WTC11 (cell line): ENCODE data around the gene AMACR. TPM values are rescaled to one million over a fixed set of nuclear protein-coding genes. Genes with fewer than 3 reads are reported as not detected.

ENCODE experiments used
- ATAC-seq: fragments of 200-7000 bp; cut with Tn5 transposase; 2 replicates; pipeline ENCODE4 v1.10.0; 2021; ENCODE audit warnings: mild to moderate bottlenecking, moderate library complexity
- CTCF ChIA-PET: fragments of 300-600 bp; sonication (Branson Sonifier 250); formaldehyde crosslinking; loops from one replicate; lab custom pipeline; 2021; ENCODE audit warnings: antibody characterized with exemption; lab: Charles Lee
- POLR2A ChIA-PET: fragments of 350-600 bp; sonication (Branson Sonifier 250); formaldehyde crosslinking; loops from one replicate; lab custom pipeline; 2021; ENCODE audit warnings: antibody characterized with exemption; lab: Charles Lee
- DNase-seq: peaks from one replicate; pipeline ENCODE4 v3.0.0; 2021; ENCODE audit warnings: low spot score
- H3K27ac Mint-ChIP-seq: 2 replicates; pipeline ENCODE4 v1.8.0; 2021; ENCODE audit warnings: mixed read lengths
- H3K27me3 Mint-ChIP-seq: 2 replicates; pipeline ENCODE4 v1.8.0; 2021; ENCODE audit warnings: low read depth, mild to moderate bottlenecking, moderate library complexity, mixed read lengths
- H3K36me3 Mint-ChIP-seq: 2 replicates; pipeline ENCODE4 v1.8.0; 2021; ENCODE audit warnings: mixed read lengths
- H3K4me1 Mint-ChIP-seq: 2 replicates; pipeline ENCODE4 v1.8.0; 2022; ENCODE audit warnings: mixed read lengths
- H3K4me3 Mint-ChIP-seq: 2 replicates; pipeline ENCODE4 v1.8.0; 2021; ENCODE audit warnings: mild to moderate bottlenecking, moderate library complexity, mixed read lengths
- H3K9me3 Mint-ChIP-seq: 2 replicates; pipeline ENCODE4 v1.8.0; 2021; ENCODE audit warnings: mixed read lengths
- CBFB ChIP-seq: sonication (generic); formaldehyde crosslinking; IDR thresholded peaks from 2 replicates; pipeline ENCODE4 v1.8.1; 2022; ENCODE audit warnings: mild to moderate bottlenecking, low read depth, missing genetic modification reagents
- CREB1 ChIP-seq: sonication (generic); formaldehyde crosslinking; IDR thresholded peaks from 2 replicates; pipeline ENCODE4 v1.8.0; 2023; ENCODE audit warnings: mild to moderate bottlenecking, missing genetic modification reagents
- CREM ChIP-seq: sonication (generic); formaldehyde crosslinking; IDR thresholded peaks from 2 replicates; pipeline ENCODE4 v1.8.1; 2022; ENCODE audit warnings: mild to moderate bottlenecking, missing genetic modification reagents, moderate library complexity
- ETV6 ChIP-seq: sonication (generic); formaldehyde crosslinking; IDR thresholded peaks from 2 replicates; pipeline ENCODE4 v1.8.1; 2022; ENCODE audit warnings: mild to moderate bottlenecking, missing genetic modification reagents
- FOXJ3 ChIP-seq: sonication (generic); formaldehyde crosslinking; IDR thresholded peaks from 2 replicates; pipeline ENCODE4 v1.9.0; 2021; ENCODE audit warnings: missing genetic modification reagents, mild to moderate bottlenecking, borderline replicate concordance
- GRHL2 ChIP-seq: fragments of 250-450 bp; sonication (Bioruptor Pico); IDR thresholded peaks from 2 replicates; pipeline ENCODE4 v1.8.0; 2022; ENCODE audit warnings: mild to moderate bottlenecking, moderate library complexity; ENCODE audit not compliant: insufficient replicate concordance, severe bottlenecking
- KAT7 ChIP-seq: sonication (generic); formaldehyde crosslinking; IDR thresholded peaks from 2 replicates; pipeline ENCODE4 v1.8.1; 2023; ENCODE audit warnings: missing genetic modification reagents, mild to moderate bottlenecking, borderline replicate concordance
- MXD4 ChIP-seq: fragments of 250-450 bp; sonication (Bioruptor Pico); IDR thresholded peaks from 2 replicates; pipeline ENCODE4 v1.8.0; 2021; ENCODE audit warnings: mild to moderate bottlenecking, moderate library complexity, borderline replicate concordance
- NFATC4 ChIP-seq: fragments of 250-450 bp; sonication (Bioruptor Pico); IDR thresholded peaks from 2 replicates; pipeline ENCODE4 v1.9.0; 2021; ENCODE audit warnings: mild to moderate bottlenecking
- NFE2L1 ChIP-seq: sonication (generic); formaldehyde crosslinking; IDR thresholded peaks from 2 replicates; pipeline ENCODE4 v1.8.1; 2023; ENCODE audit warnings: missing genetic modification reagents
- RORB ChIP-seq: fragments of 250-450 bp; sonication (Bioruptor Pico); IDR thresholded peaks from 2 replicates; pipeline ENCODE4 v1.9.0; 2021; ENCODE audit warnings: mild to moderate bottlenecking
- SOX15 ChIP-seq: fragments of 250-450 bp; sonication (Bioruptor Pico); IDR thresholded peaks from 2 replicates; pipeline ENCODE4 v1.9.0; 2021; ENCODE audit warnings: mild to moderate bottlenecking
- ZBTB21 ChIP-seq: sonication (generic); formaldehyde crosslinking; IDR thresholded peaks from 2 replicates; pipeline ENCODE4 v1.8.1; 2023; ENCODE audit warnings: mild to moderate bottlenecking, missing genetic modification reagents, borderline replicate concordance
- ZNF121 ChIP-seq: sonication (generic); formaldehyde crosslinking; IDR thresholded peaks from 2 replicates; pipeline ENCODE4 v1.8.0; 2023; ENCODE audit warnings: missing genetic modification reagents
- ZNF219 ChIP-seq: sonication (generic); formaldehyde crosslinking; IDR thresholded peaks from 2 replicates; pipeline ENCODE4 v1.8.0; 2023; ENCODE audit warnings: missing genetic modification reagents, mild to moderate bottlenecking, borderline replicate concordance
- ZNF232 ChIP-seq: sonication (generic); formaldehyde crosslinking; IDR thresholded peaks from 2 replicates; pipeline ENCODE4 v1.8.0; 2022; ENCODE audit warnings: mild to moderate bottlenecking, missing genetic modification reagents
- ZNF416 ChIP-seq: fragments of 250-450 bp; sonication (Bioruptor Pico); IDR thresholded peaks from 2 replicates; pipeline ENCODE4 v1.9.0; 2021; ENCODE audit warnings: mild to moderate bottlenecking, inconsistent platforms
- ZNF423 ChIP-seq: fragments of 250-450 bp; sonication (Bioruptor Pico); IDR thresholded peaks from 2 replicates; pipeline ENCODE4 v2.1.2; 2022; ENCODE audit warnings: mild to moderate bottlenecking, moderate library complexity
- ZNF671 ChIP-seq: fragments of 250-450 bp; sonication (Bioruptor Pico); IDR thresholded peaks from 2 replicates; pipeline ENCODE4 v1.8.0; 2021; ENCODE audit warnings: mild to moderate bottlenecking
- total RNA-seq: library from RNA; stranded (reverse); gene quantifications from 3 replicates; pipeline ENCODE4 v1.2.3, GENCODE V29; 2021
- TF ChIP-seq, protein P1 (sequence below): fragments of 250-450 bp; sonication (Bioruptor Pico); IDR thresholded peaks from 2 replicates; pipeline ENCODE4 v1.9.0; 2021; ENCODE audit warnings: moderate library complexity, mild to moderate bottlenecking, inconsistent platforms, borderline replicate concordance
- TF ChIP-seq, protein P2 (sequence below): sonication (generic); formaldehyde crosslinking; IDR thresholded peaks from 2 replicates; pipeline ENCODE4 v1.8.1; 2022; ENCODE audit warnings: low read depth, missing genetic modification reagents, borderline replicate concordance
- TF ChIP-seq, protein P3 (sequence below): sonication (generic); formaldehyde crosslinking; IDR thresholded peaks from 2 replicates; pipeline ENCODE4 v1.8.0; 2022; ENCODE audit warnings: mild to moderate bottlenecking, missing genetic modification reagents
- TF ChIP-seq, protein P4 (sequence below): sonication (generic); formaldehyde crosslinking; conservative IDR thresholded peaks from 2 replicates; pipeline ENCODE4 v1.8.1; 2022; ENCODE audit warnings: mild to moderate bottlenecking, missing genetic modification reagents
- TF ChIP-seq, protein P5 (sequence below): fragments of 250-450 bp; sonication (Bioruptor Pico); IDR thresholded peaks from 2 replicates; pipeline ENCODE4 v1.9.0; 2021; ENCODE audit warnings: mild to moderate bottlenecking, borderline replicate concordance
- TF ChIP-seq, protein P6 (sequence below): sonication (generic); formaldehyde crosslinking; IDR thresholded peaks from 2 replicates; pipeline ENCODE4 v1.8.1; 2022; ENCODE audit warnings: mild to moderate bottlenecking, missing genetic modification reagents, moderate library complexity, borderline replicate concordance
- TF ChIP-seq, protein P7 (sequence below): sonication (generic); formaldehyde crosslinking; IDR thresholded peaks from 2 replicates; pipeline ENCODE4 v1.8.0; 2022; ENCODE audit warnings: mild to moderate bottlenecking, missing genetic modification reagents
- TF ChIP-seq, protein P8 (sequence below): sonication (generic); formaldehyde crosslinking; IDR thresholded peaks from 2 replicates; pipeline ENCODE4 v1.8.1; 2023; ENCODE audit warnings: mild to moderate bottlenecking, missing genetic modification reagents, moderate library complexity

The AMACR gene
- total RNA-seq, 1 experiment from 2014 or later: 11.9 TPM

DNA sequence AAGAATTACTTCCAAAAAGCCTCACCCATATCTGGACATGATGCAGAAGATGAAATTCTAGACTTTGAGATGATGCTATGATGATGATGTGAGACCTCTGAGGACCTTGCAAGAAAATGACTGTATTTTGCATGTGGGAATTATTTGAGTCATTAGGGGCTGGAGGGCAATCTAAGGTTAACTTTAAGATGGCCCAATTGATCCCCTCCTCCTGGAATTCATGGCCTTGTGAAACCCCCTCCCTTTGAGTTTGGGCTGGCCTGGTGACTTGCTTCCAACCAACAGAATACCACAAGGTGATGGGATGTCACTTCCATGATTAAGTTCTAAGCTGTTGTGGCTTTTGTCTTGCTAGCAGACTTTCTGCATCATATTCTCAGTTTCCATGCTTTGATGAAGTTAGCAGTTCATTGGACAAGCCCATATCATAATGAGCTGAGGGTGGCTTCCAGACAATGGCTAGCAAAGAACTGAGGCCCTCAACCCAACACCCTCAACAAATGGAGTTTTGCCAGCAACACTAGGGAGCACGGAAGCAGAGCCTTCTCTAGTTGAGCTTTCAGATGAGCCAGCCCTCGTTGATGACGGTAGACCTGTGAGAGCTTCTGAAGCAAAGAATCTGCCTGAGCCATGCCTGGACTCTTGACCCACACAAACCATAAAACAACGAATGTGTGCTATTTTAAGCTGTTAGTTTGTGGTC, 7.4 kb upstream of the AMACR start:
- Mint-ChIP-seq H3K36me3 (no peaks in the 10 kb centered on the region), H3K4me3 (no peak overlapping the region), H3K27ac (no peak overlapping the region), H3K9me3 (peaks cover 9% of the 10 kb centered on the region), H3K4me1 (peaks cover 3% of the 10 kb centered on the region), H3K27me3 (no peaks in the 10 kb centered on the region)
- ChIA-PET CTCF (no interaction called here), POLR2A (no interaction called here)
- TF ChIP-seq ZNF121 (CRISPR knock-in tag) (no peak), MXD4 (CRISPR knock-in tag) (no peak), CREM (CRISPR knock-in tag) (no peak), ZNF423 (CRISPR knock-in tag) (no peak), ZNF671 (CRISPR knock-in tag) (no peak), KAT7 (CRISPR knock-in tag) (no peak), FOXJ3 (no peak), ETV6 (CRISPR knock-in tag) (no peak), SOX15 (CRISPR knock-in tag) (no peak), ZNF416 (no peak)
- DNase-seq: no peak
- ATAC-seq: no peak

DNA sequence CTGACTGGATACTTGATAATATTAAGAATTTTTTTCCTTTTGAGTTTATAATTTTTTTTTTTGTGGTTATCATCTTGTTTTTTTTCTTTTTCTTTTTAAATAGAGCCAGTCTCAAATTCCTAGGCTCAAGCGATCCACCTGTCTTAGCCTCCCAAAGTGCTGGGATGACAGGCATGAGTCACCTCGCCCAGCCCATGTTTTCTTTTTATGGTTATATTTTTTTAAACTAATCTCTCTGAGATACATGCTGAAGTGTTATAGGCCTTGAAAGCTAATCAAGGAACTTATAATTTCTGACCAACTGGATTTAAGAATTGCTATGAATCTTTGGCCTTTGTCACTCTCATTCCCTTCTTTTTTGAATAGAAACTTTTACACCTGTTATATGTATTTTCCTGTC, 6.8 kb upstream of the AMACR start:
- no peaks in the 10 kb centered on the region for H3K27me3 Mint-ChIP-seq
- CTCF ChIA-PET: no interaction called here
- H3K4me1 Mint-ChIP-seq: peaks cover 3% of the 10 kb centered on the region
- no peaks in the 10 kb centered on the region for H3K36me3 Mint-ChIP-seq
- POLR2A ChIA-PET: no interaction called here
- TF ChIP-seq, protein P1, sequence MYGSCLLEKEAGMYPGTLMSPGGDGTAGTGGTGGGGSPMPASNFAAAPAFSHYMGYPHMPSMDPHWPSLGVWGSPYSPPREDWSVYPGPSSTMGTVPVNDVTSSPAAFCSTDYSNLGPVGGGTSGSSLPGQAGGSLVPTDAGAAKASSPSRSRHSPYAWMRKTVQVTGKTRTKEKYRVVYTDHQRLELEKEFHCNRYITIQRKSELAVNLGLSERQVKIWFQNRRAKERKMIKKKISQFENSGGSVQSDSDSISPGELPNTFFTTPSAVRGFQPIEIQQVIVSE (CRISPR knock-in tag): no peak
- TF ChIP-seq ETV6 (CRISPR knock-in tag): no peak
- TF ChIP-seq, protein P2, sequence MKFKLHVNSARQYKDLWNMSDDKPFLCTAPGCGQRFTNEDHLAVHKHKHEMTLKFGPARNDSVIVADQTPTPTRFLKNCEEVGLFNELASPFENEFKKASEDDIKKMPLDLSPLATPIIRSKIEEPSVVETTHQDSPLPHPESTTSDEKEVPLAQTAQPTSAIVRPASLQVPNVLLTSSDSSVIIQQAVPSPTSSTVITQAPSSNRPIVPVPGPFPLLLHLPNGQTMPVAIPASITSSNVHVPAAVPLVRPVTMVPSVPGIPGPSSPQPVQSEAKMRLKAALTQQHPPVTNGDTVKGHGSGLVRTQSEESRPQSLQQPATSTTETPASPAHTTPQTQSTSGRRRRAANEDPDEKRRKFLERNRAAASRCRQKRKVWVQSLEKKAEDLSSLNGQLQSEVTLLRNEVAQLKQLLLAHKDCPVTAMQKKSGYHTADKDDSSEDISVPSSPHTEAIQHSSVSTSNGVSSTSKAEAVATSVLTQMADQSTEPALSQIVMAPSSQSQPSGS (CRISPR knock-in tag): no peak
- TF ChIP-seq, protein P3, sequence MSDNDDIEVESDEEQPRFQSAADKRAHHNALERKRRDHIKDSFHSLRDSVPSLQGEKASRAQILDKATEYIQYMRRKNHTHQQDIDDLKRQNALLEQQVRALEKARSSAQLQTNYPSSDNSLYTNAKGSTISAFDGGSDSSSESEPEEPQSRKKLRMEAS: no peak
- TF ChIP-seq, protein P4, sequence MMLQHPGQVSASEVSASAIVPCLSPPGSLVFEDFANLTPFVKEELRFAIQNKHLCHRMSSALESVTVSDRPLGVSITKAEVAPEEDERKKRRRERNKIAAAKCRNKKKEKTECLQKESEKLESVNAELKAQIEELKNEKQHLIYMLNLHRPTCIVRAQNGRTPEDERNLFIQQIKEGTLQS (CRISPR knock-in tag): no peak
- no peak for TF ChIP-seq ZBTB21 (CRISPR knock-in tag)
- TF ChIP-seq, protein P5, sequence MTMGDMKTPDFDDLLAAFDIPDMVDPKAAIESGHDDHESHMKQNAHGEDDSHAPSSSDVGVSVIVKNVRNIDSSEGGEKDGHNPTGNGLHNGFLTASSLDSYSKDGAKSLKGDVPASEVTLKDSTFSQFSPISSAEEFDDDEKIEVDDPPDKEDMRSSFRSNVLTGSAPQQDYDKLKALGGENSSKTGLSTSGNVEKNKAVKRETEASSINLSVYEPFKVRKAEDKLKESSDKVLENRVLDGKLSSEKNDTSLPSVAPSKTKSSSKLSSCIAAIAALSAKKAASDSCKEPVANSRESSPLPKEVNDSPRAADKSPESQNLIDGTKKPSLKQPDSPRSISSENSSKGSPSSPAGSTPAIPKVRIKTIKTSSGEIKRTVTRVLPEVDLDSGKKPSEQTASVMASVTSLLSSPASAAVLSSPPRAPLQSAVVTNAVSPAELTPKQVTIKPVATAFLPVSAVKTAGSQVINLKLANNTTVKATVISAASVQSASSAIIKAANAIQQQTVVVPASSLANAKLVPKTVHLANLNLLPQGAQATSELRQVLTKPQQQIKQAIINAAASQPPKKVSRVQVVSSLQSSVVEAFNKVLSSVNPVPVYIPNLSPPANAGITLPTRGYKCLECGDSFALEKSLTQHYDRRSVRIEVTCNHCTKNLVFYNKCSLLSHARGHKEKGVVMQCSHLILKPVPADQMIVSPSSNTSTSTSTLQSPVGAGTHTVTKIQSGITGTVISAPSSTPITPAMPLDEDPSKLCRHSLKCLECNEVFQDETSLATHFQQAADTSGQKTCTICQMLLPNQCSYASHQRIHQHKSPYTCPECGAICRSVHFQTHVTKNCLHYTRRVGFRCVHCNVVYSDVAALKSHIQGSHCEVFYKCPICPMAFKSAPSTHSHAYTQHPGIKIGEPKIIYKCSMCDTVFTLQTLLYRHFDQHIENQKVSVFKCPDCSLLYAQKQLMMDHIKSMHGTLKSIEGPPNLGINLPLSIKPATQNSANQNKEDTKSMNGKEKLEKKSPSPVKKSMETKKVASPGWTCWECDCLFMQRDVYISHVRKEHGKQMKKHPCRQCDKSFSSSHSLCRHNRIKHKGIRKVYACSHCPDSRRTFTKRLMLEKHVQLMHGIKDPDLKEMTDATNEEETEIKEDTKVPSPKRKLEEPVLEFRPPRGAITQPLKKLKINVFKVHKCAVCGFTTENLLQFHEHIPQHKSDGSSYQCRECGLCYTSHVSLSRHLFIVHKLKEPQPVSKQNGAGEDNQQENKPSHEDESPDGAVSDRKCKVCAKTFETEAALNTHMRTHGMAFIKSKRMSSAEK: no peak
- TF ChIP-seq CREB1 (CRISPR knock-in tag): no peak
- no peak for TF ChIP-seq ZNF232 (CRISPR knock-in tag)
- no peak for TF ChIP-seq CBFB
- TF ChIP-seq NFE2L1 (CRISPR knock-in tag): no peak
- TF ChIP-seq ZNF219 (CRISPR knock-in tag): no peak
- TF ChIP-seq, protein P6, sequence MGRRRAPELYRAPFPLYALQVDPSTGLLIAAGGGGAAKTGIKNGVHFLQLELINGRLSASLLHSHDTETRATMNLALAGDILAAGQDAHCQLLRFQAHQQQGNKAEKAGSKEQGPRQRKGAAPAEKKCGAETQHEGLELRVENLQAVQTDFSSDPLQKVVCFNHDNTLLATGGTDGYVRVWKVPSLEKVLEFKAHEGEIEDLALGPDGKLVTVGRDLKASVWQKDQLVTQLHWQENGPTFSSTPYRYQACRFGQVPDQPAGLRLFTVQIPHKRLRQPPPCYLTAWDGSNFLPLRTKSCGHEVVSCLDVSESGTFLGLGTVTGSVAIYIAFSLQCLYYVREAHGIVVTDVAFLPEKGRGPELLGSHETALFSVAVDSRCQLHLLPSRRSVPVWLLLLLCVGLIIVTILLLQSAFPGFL (CRISPR knock-in tag): no peak
- TF ChIP-seq, protein P7, sequence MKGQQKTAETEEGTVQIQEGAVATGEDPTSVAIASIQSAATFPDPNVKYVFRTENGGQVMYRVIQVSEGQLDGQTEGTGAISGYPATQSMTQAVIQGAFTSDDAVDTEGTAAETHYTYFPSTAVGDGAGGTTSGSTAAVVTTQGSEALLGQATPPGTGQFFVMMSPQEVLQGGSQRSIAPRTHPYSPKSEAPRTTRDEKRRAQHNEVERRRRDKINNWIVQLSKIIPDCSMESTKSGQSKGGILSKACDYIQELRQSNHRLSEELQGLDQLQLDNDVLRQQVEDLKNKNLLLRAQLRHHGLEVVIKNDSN (CRISPR knock-in tag): no peak
- TF ChIP-seq NFATC4 (CRISPR knock-in tag): no peak
- TF ChIP-seq RORB: no peak
- TF ChIP-seq, protein P8, sequence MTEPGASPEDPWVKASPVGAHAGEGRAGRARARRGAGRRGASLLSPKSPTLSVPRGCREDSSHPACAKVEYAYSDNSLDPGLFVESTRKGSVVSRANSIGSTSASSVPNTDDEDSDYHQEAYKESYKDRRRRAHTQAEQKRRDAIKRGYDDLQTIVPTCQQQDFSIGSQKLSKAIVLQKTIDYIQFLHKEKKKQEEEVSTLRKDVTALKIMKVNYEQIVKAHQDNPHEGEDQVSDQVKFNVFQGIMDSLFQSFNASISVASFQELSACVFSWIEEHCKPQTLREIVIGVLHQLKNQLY (CRISPR knock-in tag): no peak
- no peak for TF ChIP-seq GRHL2 (CRISPR knock-in tag)
- peaks cover 9% of the 10 kb centered on the region for H3K9me3 Mint-ChIP-seq
- no peak overlapping the region for H3K4me3 Mint-ChIP-seq
- ATAC-seq: no peak
- H3K27ac Mint-ChIP-seq: no peak overlapping the region
- DNase-seq: no peak
